HTERT RPE-1 (cell line): ENCODE results near the gene C9orf78.

Experiments used
- in situ Hi-C: fragments of 300-500 bp; cut with MboI; formaldehyde crosslinking; loops from 4 replicates; pipeline ENCODE4 v1.14.3; 2020; ENCODE audit warnings: low sequenced_read_pairs

C9orf78 gene

DNA sequence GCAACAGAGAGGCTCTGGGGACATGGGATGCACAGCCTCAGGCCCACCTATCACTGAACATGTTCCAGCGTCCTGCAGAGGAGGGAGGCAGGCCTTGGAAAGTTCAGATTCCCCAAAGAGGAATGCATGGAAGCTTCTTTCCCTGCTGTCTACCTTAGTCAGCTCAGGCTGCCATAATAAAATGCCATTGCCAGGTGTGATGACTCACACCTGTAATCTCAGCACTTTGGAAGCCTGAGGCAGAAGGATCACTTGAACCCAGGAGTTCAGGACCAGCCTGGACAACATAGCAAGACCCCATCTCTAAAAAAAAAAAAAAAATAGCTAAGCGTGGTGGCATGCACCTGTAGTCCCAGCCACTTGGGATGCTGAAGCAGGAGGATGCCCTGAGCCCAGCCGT is 56.6 kb downstream of the C9orf78 start:
- in situ Hi-C loops = no loop called here

DNA sequence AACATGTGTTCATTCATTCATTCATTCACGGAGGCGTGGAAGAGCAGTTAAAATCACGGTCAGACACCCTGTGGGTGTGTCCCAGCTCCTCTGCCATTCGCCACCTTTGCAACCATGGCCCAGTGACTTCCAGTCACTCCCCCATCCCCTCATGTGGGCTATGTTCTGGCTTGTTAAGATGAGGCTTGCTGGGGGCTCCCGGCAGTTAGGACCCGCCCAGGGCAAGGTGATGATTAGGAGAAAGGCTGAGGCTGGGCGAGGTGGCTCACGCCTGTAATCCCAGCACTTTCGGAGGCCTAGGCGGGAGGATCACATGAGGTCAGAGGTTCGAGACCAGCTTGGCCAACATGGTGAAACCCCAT is 57.3 kb downstream of the C9orf78 start:
- in situ Hi-C loops = no loop called here
